GM15510 (cell line): ENCODE results near the gene HOXA3.

Experiments
- POLR2A ChIP-seq: IDR thresholded peaks from 3 replicates; pipeline ENCODE4 v1.6.1; 2011; ENCODE audit warnings: borderline replicate concordance; ENCODE audit not compliant: insufficient read length; ENCODE audit errors: extremely low read depth

The HOXA3 gene

GRCh38 chr7:27121684-27122076 is 30.7 kb downstream of the HOXA3 start:
- TF ChIP-seq POLR2A: no peak

- no peak for TF ChIP-seq POLR2A
Measured at GRCh38 chr7:27119412-27119911, 32.9 kb downstream of the HOXA3 start.

- TF ChIP-seq POLR2A: no peak
Measured at GRCh38 chr7:27118580-27118979, 33.8 kb downstream of the HOXA3 start.

- TF ChIP-seq POLR2A: no peak
Measured at GRCh38 chr7:27117887-27118491, 34.4 kb downstream of the HOXA3 start.

- TF ChIP-seq POLR2A: no peak
Measured at GRCh38 chr7:27116962-27117886, 35.2 kb downstream of the HOXA3 start.

GRCh38 chr7:27116031-27116961 is 36.1 kb downstream of the HOXA3 start:
- no peak for TF ChIP-seq POLR2A

GRCh38 chr7:27115221-27116026 is 37.0 kb downstream of the HOXA3 start:
- TF ChIP-seq POLR2A: no peak

- no peak for TF ChIP-seq POLR2A
Measured at GRCh38 chr7:27114881-27115220, 37.5 kb downstream of the HOXA3 start.

- no peak for TF ChIP-seq POLR2A
Measured at GRCh38 chr7:27113991-27114769, 38.2 kb downstream of the HOXA3 start.

GRCh38 chr7:27112955-27113949 is 39.1 kb downstream of the HOXA3 start:
- no peak for TF ChIP-seq POLR2A

GRCh38 chr7:27112361-27112760 is 40.0 kb downstream of the HOXA3 start:
- TF ChIP-seq POLR2A: no peak

- no peak for TF ChIP-seq POLR2A
Measured at GRCh38 chr7:27111751-27112277, 40.6 kb downstream of the HOXA3 start.
